Effector memory CD4-positive, alpha-beta T cell (primary cell): Measurements from ENCODE around the gene SEL1L2.

ENCODE experiments used
- DNase-seq, 3 donors: peaks; one replicate each; pipeline ENCODE4 v3.0.0-alpha.2; 2020
- H3K27ac ChIP-seq: 2 replicates; pipeline ENCODE4 v1.7.0; 2013; ENCODE audit warnings: mild to moderate bottlenecking, low read length, moderate library complexity; ENCODE audit not compliant: insufficient read depth, poor library complexity, severe bottlenecking
- H3K27me3 ChIP-seq: replicated peaks from 2 replicates; pipeline ENCODE4 v1.7.0; 2013; ENCODE audit warnings: mild to moderate bottlenecking, low read length; ENCODE audit not compliant: insufficient read depth, control insufficient read depth, poor library complexity, severe bottlenecking
- H3K36me3 ChIP-seq: 2 replicates; pipeline ENCODE4 v1.7.0; 2013; ENCODE audit warnings: mild to moderate bottlenecking, low read length, moderate library complexity; ENCODE audit not compliant: control insufficient read depth, insufficient read depth
- H3K4me1 ChIP-seq: 2 replicates; pipeline ENCODE4 v1.7.0; 2013; ENCODE audit warnings: low read length, mild to moderate bottlenecking; ENCODE audit not compliant: control insufficient read depth, insufficient read depth, poor library complexity, severe bottlenecking
- H3K4me3 ChIP-seq: 2 replicates; pipeline ENCODE4 v1.7.0; 2013; ENCODE audit warnings: low read length, low read depth, mild to moderate bottlenecking; ENCODE audit not compliant: insufficient read depth, poor library complexity, severe bottlenecking
- H3K9me3 ChIP-seq: 2 replicates; pipeline ENCODE4 v1.7.0; 2013; ENCODE audit warnings: mild to moderate bottlenecking, low read length, moderate library complexity; ENCODE audit not compliant: control insufficient read depth

SEL1L2 gene

DNA sequence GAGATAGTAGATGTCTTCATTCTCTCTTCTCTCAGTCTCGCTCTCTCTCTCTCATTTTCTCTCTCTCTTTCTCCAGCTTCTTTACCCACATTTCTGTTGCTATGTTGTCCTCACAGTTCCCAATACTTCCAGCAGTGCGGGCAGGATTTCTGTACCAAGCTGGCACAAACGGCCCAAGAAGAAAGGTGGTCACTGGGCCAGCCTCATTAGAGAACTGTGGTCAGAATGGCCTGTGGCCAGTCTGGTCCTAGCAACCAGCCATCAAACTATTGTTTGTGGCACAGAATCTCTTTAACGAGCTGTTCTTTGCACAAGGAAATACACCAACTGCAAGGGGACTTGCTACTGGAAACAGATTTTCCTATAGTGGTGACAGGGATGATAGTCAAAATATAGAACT is 81.3 kb downstream of the SEL1L2 start:
- DNase-seq = no peak
- Histone ChIP-seq H3K4me1 (no peaks in the 10 kb centered on the region), H3K36me3 (no peaks in the 10 kb centered on the region)

DNA sequence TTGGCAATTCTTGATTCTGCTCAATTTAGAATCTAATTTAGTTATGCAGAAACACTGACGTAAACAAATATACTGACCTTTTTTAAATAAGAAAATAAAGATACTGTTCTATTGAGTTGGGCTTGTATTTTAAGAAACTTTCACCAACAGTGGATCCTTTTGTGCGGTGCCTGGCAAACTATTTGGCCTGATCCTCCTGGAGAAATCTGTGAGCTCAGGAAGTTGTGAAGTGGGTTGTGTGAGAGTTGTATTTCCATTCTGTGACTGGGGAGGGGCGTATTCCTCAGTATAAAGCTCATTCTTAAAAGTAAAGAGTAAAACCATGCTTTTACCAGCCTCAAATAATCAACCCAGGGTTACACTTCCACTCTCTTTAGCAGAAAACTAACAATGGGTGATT is 85.6 kb downstream of the SEL1L2 start:
- DNase-seq = no peak
- Histone ChIP-seq H3K9me3 (no peaks in the 10 kb centered on the region), H3K27ac (no peak overlapping the region), H3K4me1 (no peaks in the 10 kb centered on the region), H3K4me3 (no peak overlapping the region), H3K27me3 (no peaks in the 10 kb centered on the region), H3K36me3 (no peaks in the 10 kb centered on the region)

More for the DNA sequence above, 81.3 kb downstream of the SEL1L2 start:
- H3K4me3 ChIP-seq = no peak overlapping the region
- H3K27me3 ChIP-seq = no peaks in the 10 kb centered on the region
- H3K27ac ChIP-seq = no peak overlapping the region
- H3K9me3 ChIP-seq = no peaks in the 10 kb centered on the region

- no peak for DNase-seq
- Histone ChIP-seq H3K36me3 (no peaks in the 10 kb centered on the region), H3K27ac (no peak overlapping the region), H3K27me3 (no peaks in the 10 kb centered on the region), H3K9me3 (no peaks in the 10 kb centered on the region), H3K4me3 (no peak overlapping the region), H3K4me1 (no peaks in the 10 kb centered on the region)
These were observed 89.9 kb downstream of the SEL1L2 start for GRCh38 chr20:13900496-13900895.

- no peak for DNase-seq
- H3K4me1 ChIP-seq = no peaks in the 10 kb centered on the region
- H3K9me3 ChIP-seq = no peaks in the 10 kb centered on the region
- no peaks in the 10 kb centered on the region for H3K36me3 ChIP-seq
- H3K27me3 ChIP-seq = no peaks in the 10 kb centered on the region
- H3K4me3 ChIP-seq = no peak overlapping the region
- no peak overlapping the region for H3K27ac ChIP-seq
These were observed 92.3 kb downstream of the SEL1L2 start for GRCh38 chr20:13898012-13898612.

DNA sequence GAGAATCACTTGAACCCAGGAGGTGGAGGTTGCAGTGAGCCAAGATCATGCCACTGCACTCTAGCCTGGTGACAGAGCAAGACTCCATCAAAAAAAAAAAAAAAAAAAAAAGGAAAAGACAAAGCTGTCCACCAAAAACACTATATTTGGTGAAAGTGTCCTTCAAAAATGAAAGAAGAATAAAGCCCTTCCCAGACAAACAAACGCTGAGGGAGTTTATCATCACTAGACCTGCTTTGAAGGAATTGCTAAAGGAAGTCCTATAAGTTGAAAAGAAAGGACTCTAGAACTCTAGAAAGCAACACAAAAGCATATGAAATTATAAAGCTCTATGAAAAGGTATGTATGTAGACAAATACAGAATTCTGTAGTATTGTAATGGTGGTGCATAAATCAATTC is 98.8 kb downstream of the SEL1L2 start:
- no peak overlapping the region for H3K4me3 ChIP-seq
- no peaks in the 10 kb centered on the region for H3K27me3 ChIP-seq
- H3K4me1 ChIP-seq = no peaks in the 10 kb centered on the region
- DNase-seq = no peak
- H3K27ac ChIP-seq = no peak overlapping the region
- H3K36me3 ChIP-seq = no peaks in the 10 kb centered on the region
- H3K9me3 ChIP-seq = no peaks in the 10 kb centered on the region

GRCh38 chr20:13884803-13885202 is 105.6 kb downstream of the SEL1L2 start:
- H3K4me3 ChIP-seq = no peak overlapping the region
- no peaks in the 10 kb centered on the region for H3K4me1 ChIP-seq
- H3K36me3 ChIP-seq = no peaks in the 10 kb centered on the region
- no peak for DNase-seq
- H3K27ac ChIP-seq = no peak overlapping the region
- no peaks in the 10 kb centered on the region for H3K27me3 ChIP-seq
- H3K9me3 ChIP-seq = no peaks in the 10 kb centered on the region

GRCh38 chr20:13883425-13883824 is 107.0 kb downstream of the SEL1L2 start:
- Histone ChIP-seq H3K27me3 (no peaks in the 10 kb centered on the region), H3K9me3 (no peaks in the 10 kb centered on the region), H3K4me3 (no peak overlapping the region), H3K27ac (no peak overlapping the region), H3K4me1 (no peaks in the 10 kb centered on the region), H3K36me3 (no peaks in the 10 kb centered on the region)
- DNase-seq = no peak

DNA sequence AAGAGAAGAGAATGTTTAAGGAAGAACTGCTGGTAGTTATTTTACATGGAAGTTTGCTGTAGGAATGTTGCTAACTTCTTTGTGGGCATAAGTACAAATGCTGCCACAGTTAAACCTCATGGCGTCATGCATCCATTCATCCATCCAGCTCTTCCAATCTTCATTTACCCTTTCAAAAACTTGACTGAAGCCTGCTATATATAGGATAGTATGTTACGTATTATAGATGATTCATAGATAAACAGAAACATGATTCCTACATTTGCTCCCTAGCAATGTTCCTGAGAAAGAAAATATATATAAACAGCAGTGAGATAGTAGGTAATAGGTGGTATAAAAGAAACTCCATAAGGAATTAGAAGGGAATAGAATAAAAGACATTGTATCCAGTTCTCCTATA is 111.8 kb downstream of the SEL1L2 start:
- H3K27me3 ChIP-seq = no peaks in the 10 kb centered on the region
- H3K9me3 ChIP-seq = no peaks in the 10 kb centered on the region
- no peaks in the 10 kb centered on the region for H3K36me3 ChIP-seq
- H3K4me1 ChIP-seq = no peaks in the 10 kb centered on the region
- no peak overlapping the region for H3K4me3 ChIP-seq
- H3K27ac ChIP-seq = no peak overlapping the region
- no peak for DNase-seq

GRCh38 chr20:13877793-13878192 is 112.6 kb downstream of the SEL1L2 start:
- Histone ChIP-seq H3K27ac (no peak overlapping the region), H3K27me3 (no peaks in the 10 kb centered on the region), H3K9me3 (no peaks in the 10 kb centered on the region), H3K36me3 (no peaks in the 10 kb centered on the region), H3K4me3 (no peak overlapping the region), H3K4me1 (no peaks in the 10 kb centered on the region)
- DNase-seq = no peak

GRCh38 chr20:13875265-13875811 is 115.1 kb downstream of the SEL1L2 start:
- no peak overlapping the region for H3K27ac ChIP-seq
- DNase-seq = no peak
- no peaks in the 10 kb centered on the region for H3K4me1 ChIP-seq
- no peak overlapping the region for H3K4me3 ChIP-seq
- H3K9me3 ChIP-seq = no peaks in the 10 kb centered on the region
- no peaks in the 10 kb centered on the region for H3K27me3 ChIP-seq
- H3K36me3 ChIP-seq = no peaks in the 10 kb centered on the region
